GM12892 (cell line): ENCODE data around the gene ZNF366.

Experiments used
- POLR2A ChIP-seq: IDR thresholded peaks from 2 replicates; pipeline ENCODE4 v1.6.1; 2011; ENCODE audit warnings: low read depth, low read length, control low read depth
- POLR2AphosphoS5 ChIP-seq: IDR thresholded peaks from 2 replicates; pipeline ENCODE4 v1.6.1; 2011; ENCODE audit warnings: low read depth, low read length, control low read depth

DNA sequence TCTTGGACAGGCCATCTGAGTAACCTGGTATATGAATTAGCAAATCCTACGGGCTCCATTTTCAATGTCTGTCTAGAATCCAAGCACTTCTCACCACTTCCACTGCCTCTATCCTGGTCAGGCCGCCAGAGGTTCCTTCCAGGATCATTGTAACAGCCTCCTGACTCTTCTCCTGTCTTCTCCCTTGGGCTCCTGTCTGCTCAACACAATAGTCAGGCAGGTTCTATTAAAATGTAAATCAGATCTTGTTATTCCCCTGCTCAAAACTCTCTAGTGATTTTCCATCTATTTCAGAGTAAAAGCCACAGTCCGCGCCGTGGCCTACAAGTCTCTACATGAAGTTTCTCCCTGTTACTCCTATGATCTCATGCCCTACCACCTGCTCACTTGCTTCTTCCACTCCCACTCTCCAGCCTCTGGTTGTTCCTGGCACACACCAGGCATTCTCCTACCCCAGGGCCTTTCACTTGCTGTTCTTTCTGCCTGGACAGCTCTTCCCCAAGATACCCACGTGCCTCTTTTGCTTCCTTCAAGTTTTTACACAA, 21.7 kb downstream of the ZNF366 start:
- no peak for TF ChIP-seq POLR2A
- no peak for TF ChIP-seq POLR2AphosphoS5
